ENCODE results near the gene SMU1. TPM values are rescaled to one million over a fixed set of nuclear protein-coding genes. Genes with fewer than 3 reads are reported as not detected.

SMU1 gene
- total and polyA plus RNA-seq, 2 of the 13 experiments (the other 11 are each of a cell fraction or from before 2014, with no cell fraction given): 12.9 to 36.6 TPM

DNA sequence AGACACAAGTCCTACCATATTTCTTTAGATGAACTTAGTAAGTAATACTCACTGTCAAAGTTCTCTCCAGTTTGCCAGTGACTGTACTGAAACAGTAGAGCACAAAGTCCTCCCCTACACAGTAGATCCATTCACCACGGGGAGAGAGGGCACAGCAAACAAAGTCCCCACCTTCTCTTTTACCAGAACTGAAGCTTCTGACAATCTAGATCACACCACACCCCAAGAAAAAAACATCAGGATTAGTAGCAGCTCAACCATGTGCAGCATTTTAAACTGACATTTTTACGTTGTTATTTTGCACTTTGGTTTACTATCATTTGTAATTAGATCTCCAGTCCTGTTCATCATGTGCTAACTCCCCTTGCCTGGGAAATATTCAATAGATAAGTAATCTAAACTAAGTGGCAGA lies 28.4 kb downstream of the SMU1 start (continued):
- TF ChIP-seq ZIK1 (CRISPR knock-in tag; IDR thresholded peaks at IDR 0.05; ENCODE audit: borderline replicate concordance, low read depth) (no peak), JUN (CRISPR knock-in tag; IDR thresholded peaks at IDR 0.05) (no peak), IRF2 (CRISPR knock-in tag; IDR thresholded peaks at IDR 0.05) (peak; percentile 72; the same call in 1 of the 2 replicates), ZNF878 (CRISPR knock-in tag; IDR thresholded peaks at IDR 0.05) (0 out of 2 replicates have a peak, but pooled peaks have one; percentile 61), AGO2 (optimal IDR thresholded peaks at IDR 0.05; ENCODE audit: low read depth, low read length) (no peak), NFE2L1 (CRISPR knock-in tag; IDR thresholded peaks at IDR 0.05; ENCODE audit: borderline replicate concordance) (no peak), KDM6A (CRISPR knock-in tag; IDR thresholded peaks at IDR 0.05; ENCODE audit: low read depth) (peak; percentile 61), ERF (CRISPR knock-in tag; IDR thresholded peaks at IDR 0.05) (peak; percentile 44; the same call in 1 of the 2 replicates)
- TF ChIP-seq, protein P1, sequence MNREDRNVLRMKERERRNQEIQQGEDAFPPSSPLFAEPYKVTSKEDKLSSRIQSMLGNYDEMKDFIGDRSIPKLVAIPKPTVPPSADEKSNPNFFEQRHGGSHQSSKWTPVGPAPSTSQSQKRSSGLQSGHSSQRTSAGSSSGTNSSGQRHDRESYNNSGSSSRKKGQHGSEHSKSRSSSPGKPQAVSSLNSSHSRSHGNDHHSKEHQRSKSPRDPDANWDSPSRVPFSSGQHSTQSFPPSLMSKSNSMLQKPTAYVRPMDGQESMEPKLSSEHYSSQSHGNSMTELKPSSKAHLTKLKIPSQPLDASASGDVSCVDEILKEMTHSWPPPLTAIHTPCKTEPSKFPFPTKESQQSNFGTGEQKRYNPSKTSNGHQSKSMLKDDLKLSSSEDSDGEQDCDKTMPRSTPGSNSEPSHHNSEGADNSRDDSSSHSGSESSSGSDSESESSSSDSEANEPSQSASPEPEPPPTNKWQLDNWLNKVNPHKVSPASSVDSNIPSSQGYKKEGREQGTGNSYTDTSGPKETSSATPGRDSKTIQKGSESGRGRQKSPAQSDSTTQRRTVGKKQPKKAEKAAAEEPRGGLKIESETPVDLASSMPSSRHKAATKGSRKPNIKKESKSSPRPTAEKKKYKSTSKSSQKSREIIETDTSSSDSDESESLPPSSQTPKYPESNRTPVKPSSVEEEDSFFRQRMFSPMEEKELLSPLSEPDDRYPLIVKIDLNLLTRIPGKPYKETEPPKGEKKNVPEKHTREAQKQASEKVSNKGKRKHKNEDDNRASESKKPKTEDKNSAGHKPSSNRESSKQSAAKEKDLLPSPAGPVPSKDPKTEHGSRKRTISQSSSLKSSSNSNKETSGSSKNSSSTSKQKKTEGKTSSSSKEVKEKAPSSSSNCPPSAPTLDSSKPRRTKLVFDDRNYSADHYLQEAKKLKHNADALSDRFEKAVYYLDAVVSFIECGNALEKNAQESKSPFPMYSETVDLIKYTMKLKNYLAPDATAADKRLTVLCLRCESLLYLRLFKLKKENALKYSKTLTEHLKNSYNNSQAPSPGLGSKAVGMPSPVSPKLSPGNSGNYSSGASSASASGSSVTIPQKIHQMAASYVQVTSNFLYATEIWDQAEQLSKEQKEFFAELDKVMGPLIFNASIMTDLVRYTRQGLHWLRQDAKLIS (CRISPR knock-in tag; IDR thresholded peaks at IDR 0.05): no peak
- TF ChIP-seq, protein P2, sequence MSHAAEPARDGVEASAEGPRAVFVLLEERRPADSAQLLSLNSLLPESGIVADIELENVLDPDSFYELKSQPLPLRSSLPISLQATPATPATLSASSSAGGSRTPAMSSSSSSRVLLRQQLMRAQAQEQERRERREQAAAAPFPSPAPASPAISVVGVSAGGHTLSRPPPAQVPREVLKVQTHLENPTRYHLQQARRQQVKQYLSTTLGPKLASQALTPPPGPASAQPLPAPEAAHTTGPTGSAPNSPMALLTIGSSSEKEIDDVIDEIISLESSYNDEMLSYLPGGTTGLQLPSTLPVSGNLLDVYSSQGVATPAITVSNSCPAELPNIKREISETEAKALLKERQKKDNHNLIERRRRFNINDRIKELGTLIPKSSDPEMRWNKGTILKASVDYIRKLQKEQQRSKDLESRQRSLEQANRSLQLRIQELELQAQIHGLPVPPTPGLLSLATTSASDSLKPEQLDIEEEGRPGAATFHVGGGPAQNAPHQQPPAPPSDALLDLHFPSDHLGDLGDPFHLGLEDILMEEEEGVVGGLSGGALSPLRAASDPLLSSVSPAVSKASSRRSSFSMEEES (CRISPR knock-in tag; IDR thresholded peaks at IDR 0.05): peak; percentile 42; the same call in 1 of the 2 replicates
- TF ChIP-seq, protein P3, sequence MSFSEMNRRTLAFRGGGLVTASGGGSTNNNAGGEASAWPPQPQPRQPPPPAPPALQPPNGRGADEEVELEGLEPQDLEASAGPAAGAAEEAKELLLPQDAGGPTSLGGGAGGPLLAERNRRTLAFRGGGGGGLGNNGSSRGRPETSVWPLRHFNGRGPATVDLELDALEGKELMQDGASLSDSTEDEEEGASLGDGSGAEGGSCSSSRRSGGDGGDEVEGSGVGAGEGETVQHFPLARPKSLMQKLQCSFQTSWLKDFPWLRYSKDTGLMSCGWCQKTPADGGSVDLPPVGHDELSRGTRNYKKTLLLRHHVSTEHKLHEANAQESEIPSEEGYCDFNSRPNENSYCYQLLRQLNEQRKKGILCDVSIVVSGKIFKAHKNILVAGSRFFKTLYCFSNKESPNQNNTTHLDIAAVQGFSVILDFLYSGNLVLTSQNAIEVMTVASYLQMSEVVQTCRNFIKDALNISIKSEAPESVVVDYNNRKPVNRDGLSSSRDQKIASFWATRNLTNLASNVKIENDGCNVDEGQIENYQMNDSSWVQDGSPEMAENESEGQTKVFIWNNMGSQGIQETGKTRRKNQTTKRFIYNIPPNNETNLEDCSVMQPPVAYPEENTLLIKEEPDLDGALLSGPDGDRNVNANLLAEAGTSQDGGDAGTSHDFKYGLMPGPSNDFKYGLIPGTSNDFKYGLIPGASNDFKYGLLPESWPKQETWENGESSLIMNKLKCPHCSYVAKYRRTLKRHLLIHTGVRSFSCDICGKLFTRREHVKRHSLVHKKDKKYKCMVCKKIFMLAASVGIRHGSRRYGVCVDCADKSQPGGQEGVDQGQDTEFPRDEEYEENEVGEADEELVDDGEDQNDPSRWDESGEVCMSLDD (CRISPR knock-in tag; IDR thresholded peaks at IDR 0.05; ENCODE audit: borderline replicate concordance): no peak
- TF ChIP-seq, protein P4, sequence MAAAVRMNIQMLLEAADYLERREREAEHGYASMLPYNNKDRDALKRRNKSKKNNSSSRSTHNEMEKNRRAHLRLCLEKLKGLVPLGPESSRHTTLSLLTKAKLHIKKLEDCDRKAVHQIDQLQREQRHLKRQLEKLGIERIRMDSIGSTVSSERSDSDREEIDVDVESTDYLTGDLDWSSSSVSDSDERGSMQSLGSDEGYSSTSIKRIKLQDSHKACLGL (CRISPR knock-in tag; IDR thresholded peaks at IDR 0.05): no peak
- TF ChIP-seq, protein P5, sequence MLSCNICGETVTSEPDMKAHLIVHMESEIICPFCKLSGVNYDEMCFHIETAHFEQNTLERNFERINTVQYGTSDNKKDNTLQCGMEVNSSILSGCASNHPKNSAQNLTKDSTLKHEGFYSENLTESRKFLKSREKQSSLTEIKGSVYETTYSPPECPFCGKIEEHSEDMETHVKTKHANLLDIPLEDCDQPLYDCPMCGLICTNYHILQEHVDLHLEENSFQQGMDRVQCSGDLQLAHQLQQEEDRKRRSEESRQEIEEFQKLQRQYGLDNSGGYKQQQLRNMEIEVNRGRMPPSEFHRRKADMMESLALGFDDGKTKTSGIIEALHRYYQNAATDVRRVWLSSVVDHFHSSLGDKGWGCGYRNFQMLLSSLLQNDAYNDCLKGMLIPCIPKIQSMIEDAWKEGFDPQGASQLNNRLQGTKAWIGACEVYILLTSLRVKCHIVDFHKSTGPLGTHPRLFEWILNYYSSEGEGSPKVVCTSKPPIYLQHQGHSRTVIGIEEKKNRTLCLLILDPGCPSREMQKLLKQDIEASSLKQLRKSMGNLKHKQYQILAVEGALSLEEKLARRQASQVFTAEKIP (CRISPR knock-in tag; IDR thresholded peaks at IDR 0.05; ENCODE audit: borderline replicate concordance): no peak
- TF ChIP-seq, protein P6, sequence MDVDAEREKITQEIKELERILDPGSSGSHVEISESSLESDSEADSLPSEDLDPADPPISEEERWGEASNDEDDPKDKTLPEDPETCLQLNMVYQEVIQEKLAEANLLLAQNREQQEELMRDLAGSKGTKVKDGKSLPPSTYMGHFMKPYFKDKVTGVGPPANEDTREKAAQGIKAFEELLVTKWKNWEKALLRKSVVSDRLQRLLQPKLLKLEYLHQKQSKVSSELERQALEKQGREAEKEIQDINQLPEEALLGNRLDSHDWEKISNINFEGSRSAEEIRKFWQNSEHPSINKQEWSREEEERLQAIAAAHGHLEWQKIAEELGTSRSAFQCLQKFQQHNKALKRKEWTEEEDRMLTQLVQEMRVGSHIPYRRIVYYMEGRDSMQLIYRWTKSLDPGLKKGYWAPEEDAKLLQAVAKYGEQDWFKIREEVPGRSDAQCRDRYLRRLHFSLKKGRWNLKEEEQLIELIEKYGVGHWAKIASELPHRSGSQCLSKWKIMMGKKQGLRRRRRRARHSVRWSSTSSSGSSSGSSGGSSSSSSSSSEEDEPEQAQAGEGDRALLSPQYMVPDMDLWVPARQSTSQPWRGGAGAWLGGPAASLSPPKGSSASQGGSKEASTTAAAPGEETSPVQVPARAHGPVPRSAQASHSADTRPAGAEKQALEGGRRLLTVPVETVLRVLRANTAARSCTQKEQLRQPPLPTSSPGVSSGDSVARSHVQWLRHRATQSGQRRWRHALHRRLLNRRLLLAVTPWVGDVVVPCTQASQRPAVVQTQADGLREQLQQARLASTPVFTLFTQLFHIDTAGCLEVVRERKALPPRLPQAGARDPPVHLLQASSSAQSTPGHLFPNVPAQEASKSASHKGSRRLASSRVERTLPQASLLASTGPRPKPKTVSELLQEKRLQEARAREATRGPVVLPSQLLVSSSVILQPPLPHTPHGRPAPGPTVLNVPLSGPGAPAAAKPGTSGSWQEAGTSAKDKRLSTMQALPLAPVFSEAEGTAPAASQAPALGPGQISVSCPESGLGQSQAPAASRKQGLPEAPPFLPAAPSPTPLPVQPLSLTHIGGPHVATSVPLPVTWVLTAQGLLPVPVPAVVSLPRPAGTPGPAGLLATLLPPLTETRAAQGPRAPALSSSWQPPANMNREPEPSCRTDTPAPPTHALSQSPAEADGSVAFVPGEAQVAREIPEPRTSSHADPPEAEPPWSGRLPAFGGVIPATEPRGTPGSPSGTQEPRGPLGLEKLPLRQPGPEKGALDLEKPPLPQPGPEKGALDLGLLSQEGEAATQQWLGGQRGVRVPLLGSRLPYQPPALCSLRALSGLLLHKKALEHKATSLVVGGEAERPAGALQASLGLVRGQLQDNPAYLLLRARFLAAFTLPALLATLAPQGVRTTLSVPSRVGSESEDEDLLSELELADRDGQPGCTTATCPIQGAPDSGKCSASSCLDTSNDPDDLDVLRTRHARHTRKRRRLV (CRISPR knock-in tag; IDR thresholded peaks at IDR 0.05): no peak
